K562 (cell line): Measurements from ENCODE around the gene CRHR1.

Source experiments
- ARID1B ChIP-seq: fragments of 450-650 bp; IDR thresholded peaks from 2 replicates; pipeline ENCODE4 v1.6.1; 2016; ENCODE audit warnings: antibody characterized with exemption, mild to moderate bottlenecking, inconsistent platforms
- POLR2AphosphoS5 ChIP-seq: IDR thresholded peaks from 2 replicates; pipeline ENCODE4 v1.6.1; 2011; ENCODE audit warnings: mild to moderate bottlenecking, low read depth, low read length, moderate library complexity; ENCODE audit not compliant: control insufficient read depth, insufficient read depth

- no peak for TF ChIP-seq POLR2AphosphoS5
- TF ChIP-seq ARID1B: no peak
Observed at GRCh38 chr17:45863857-45864654, 79.9 kb downstream of the CRHR1 start.
